ENCODE measurements around the gene SLC22A1.

DNA sequence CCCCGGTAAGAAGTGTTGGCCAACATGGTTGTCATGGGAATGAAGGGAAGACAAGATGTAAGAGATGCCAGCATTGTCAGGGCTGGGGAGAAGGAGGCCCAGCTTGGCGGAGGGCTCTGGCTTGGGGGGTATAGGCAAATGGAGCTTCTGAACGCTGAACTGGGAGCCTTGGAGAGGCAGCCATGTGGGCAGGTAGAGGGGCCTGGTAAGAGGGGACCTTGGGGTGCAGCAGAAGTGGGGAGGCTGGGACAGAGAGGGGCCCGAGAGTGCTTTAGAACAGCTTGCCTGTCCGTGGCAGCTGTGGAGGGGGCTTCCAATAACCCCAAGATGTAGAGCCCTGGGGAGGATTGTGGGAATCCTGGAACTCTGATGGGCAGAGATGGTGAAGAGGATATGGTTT, 3.0 kb downstream of the SLC22A1 start:
- TF ChIP-seq, protein P1, sequence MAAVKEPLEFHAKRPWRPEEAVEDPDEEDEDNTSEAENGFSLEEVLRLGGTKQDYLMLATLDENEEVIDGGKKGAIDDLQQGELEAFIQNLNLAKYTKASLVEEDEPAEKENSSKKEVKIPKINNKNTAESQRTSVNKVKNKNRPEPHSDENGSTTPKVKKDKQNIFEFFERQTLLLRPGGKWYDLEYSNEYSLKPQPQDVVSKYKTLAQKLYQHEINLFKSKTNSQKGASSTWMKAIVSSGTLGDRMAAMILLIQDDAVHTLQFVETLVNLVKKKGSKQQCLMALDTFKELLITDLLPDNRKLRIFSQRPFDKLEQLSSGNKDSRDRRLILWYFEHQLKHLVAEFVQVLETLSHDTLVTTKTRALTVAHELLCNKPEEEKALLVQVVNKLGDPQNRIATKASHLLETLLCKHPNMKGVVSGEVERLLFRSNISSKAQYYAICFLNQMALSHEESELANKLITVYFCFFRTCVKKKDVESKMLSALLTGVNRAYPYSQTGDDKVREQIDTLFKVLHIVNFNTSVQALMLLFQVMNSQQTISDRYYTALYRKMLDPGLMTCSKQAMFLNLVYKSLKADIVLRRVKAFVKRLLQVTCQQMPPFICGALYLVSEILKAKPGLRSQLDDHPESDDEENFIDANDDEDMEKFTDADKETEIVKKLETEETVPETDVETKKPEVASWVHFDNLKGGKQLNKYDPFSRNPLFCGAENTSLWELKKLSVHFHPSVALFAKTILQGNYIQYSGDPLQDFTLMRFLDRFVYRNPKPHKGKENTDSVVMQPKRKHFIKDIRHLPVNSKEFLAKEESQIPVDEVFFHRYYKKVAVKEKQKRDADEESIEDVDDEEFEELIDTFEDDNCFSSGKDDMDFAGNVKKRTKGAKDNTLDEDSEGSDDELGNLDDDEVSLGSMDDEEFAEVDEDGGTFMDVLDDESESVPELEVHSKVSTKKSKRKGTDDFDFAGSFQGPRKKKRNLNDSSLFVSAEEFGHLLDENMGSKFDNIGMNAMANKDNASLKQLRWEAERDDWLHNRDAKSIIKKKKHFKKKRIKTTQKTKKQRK (IDR thresholded peaks at IDR 0.05; ENCODE audit: low read depth, low read length): no peak
- TF ChIP-seq, protein P2, sequence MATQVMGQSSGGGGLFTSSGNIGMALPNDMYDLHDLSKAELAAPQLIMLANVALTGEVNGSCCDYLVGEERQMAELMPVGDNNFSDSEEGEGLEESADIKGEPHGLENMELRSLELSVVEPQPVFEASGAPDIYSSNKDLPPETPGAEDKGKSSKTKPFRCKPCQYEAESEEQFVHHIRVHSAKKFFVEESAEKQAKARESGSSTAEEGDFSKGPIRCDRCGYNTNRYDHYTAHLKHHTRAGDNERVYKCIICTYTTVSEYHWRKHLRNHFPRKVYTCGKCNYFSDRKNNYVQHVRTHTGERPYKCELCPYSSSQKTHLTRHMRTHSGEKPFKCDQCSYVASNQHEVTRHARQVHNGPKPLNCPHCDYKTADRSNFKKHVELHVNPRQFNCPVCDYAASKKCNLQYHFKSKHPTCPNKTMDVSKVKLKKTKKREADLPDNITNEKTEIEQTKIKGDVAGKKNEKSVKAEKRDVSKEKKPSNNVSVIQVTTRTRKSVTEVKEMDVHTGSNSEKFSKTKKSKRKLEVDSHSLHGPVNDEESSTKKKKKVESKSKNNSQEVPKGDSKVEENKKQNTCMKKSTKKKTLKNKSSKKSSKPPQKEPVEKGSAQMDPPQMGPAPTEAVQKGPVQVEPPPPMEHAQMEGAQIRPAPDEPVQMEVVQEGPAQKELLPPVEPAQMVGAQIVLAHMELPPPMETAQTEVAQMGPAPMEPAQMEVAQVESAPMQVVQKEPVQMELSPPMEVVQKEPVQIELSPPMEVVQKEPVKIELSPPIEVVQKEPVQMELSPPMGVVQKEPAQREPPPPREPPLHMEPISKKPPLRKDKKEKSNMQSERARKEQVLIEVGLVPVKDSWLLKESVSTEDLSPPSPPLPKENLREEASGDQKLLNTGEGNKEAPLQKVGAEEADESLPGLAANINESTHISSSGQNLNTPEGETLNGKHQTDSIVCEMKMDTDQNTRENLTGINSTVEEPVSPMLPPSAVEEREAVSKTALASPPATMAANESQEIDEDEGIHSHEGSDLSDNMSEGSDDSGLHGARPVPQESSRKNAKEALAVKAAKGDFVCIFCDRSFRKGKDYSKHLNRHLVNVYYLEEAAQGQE (IDR thresholded peaks at IDR 0.05; ENCODE audit: low read depth, low read length): no peak
- TF ChIP-seq CBFB (IDR thresholded peaks at IDR 0.05; ENCODE audit: low read depth) (no peak), EED (IDR thresholded peaks at IDR 0.05; ENCODE audit: low read depth) (no peak), MXI1 (IDR thresholded peaks at IDR 0.05; ENCODE audit: low read depth, low read length) (no peak), SMC3 (IDR thresholded peaks at IDR 0.05; ENCODE audit: borderline replicate concordance, low read length) (no peak)

All from GM12878 (cell line).